ENCODE measurements around the gene SUMF2.
"Not testable (repeated sequence)": the region's sequence is repeated elsewhere in the genome, so short reads cannot be mapped to it uniquely, and the experiment has no call there.

- TF ChIP-seq YY1 (IDR thresholded peaks at IDR 0.05; ENCODE audit: insufficient read depth, insufficient read length); SUZ12 (IDR thresholded peaks at IDR 0.05; ENCODE audit: extremely low read depth, insufficient read depth, insufficient read length): not testable (repeated sequence)
These were observed 48.2 kb downstream of the SUMF2 start for GRCh38 chr7:56112244-56112643.
